IPS-18c (cell line): Measurements from ENCODE around the gene ISG20L2.
"Not testable (repeated sequence)": the region's sequence is repeated elsewhere in the genome, so short reads cannot be mapped to it uniquely, and the experiment has no call there.

Source experiments
- H3K4me3 ChIP-seq: 2 replicates; pipeline ENCODE4 v1.7.0; 2013; ENCODE audit warnings: low read depth, mild to moderate bottlenecking, low read length, moderate library complexity; ENCODE audit not compliant: insufficient read depth
- H3K9me3 ChIP-seq: one replicate; pipeline ENCODE4 v1.6.1; 2013; ENCODE audit warnings: mild to moderate bottlenecking, low read length, moderate library complexity; ENCODE audit not compliant: control insufficient read depth, insufficient read depth

The ISG20L2 gene

GRCh38 chr1:156728599-156729462 is at the start of gene ISG20L2:
Gene ISG20L2 (minus strand): TSS chr1:156728766. CDS start chr1:156727652, 1,114 bp downstream.
- Histone ChIP-seq H3K9me3 (no peaks in the 10 kb centered on the region), H3K4me3 (peak within 1 kb of the TSS; percentile 76)

- no peak overlapping the region for H3K4me3 ChIP-seq
- no peaks in the 10 kb centered on the region for H3K9me3 ChIP-seq
These were observed 49.0 kb upstream of the ISG20L2 start for GRCh38 chr1:156777573-156777972.

GRCh38 chr1:156776942-156777341 is 48.4 kb upstream of the ISG20L2 start:
- no peak overlapping the region for H3K4me3 ChIP-seq
- H3K9me3 ChIP-seq: no peaks in the 10 kb centered on the region

- Histone ChIP-seq H3K4me3 (no peak overlapping the region), H3K9me3 (no peaks in the 10 kb centered on the region)
These were observed 47.2 kb upstream of the ISG20L2 start for GRCh38 chr1:156775799-156776198.

- Histone ChIP-seq H3K9me3 (no peaks in the 10 kb centered on the region), H3K4me3 (no peak overlapping the region)
These were observed 45.0 kb upstream of the ISG20L2 start for GRCh38 chr1:156773607-156774006.

GRCh38 chr1:156772728-156773497 is 44.3 kb upstream of the ISG20L2 start:
- H3K4me3 ChIP-seq: no peak overlapping the region
- peaks cover 2% of the 10 kb centered on the region for H3K9me3 ChIP-seq

- Histone ChIP-seq H3K4me3 (no peak overlapping the region), H3K9me3 (peaks cover 2% of the 10 kb centered on the region)
These were observed 43.7 kb upstream of the ISG20L2 start for GRCh38 chr1:156772222-156772621.

GRCh38 chr1:156768610-156769295 is 40.2 kb upstream of the ISG20L2 start:
- Histone ChIP-seq H3K9me3 (peaks cover 2% of the 10 kb centered on the region), H3K4me3 (peak overlapping the region; percentile 91)

- Histone ChIP-seq H3K9me3 (peaks cover 2% of the 10 kb centered on the region), H3K4me3 (peak overlapping the region; percentile 91)
These were observed 39.5 kb upstream of the ISG20L2 start for GRCh38 chr1:156767879-156768604.

GRCh38 chr1:156767101-156767878 is 38.7 kb upstream of the ISG20L2 start, which contains the start of gene PRCC:
Gene PRCC (plus strand): TSS chr1:156767535. CDS start chr1:156767772, 237 bp downstream.
- H3K4me3 ChIP-seq: peak within 1 kb of the TSS; percentile 91

GRCh38 chr1:156766298-156767100 is 37.9 kb upstream of the ISG20L2 start:
- peak overlapping the region; percentile 66 for H3K4me3 ChIP-seq
- peaks cover 2% of the 10 kb centered on the region for H3K9me3 ChIP-seq

More at GRCh38 chr1:156767101-156767878, 38.7 kb upstream of the ISG20L2 start, which contains the start of gene PRCC:
- H3K9me3 ChIP-seq: peaks cover 2% of the 10 kb centered on the region

- H3K9me3 ChIP-seq: peaks cover 2% of the 10 kb centered on the region
- H3K4me3 ChIP-seq: no peak overlapping the region
These were observed 37.1 kb upstream of the ISG20L2 start for GRCh38 chr1:156765666-156766065.

GRCh38 chr1:156765136-156765535 is 36.6 kb upstream of the ISG20L2 start:
- not testable (repeated sequence) for H3K4me3 ChIP-seq, H3K9me3 ChIP-seq

- H3K9me3 ChIP-seq: no peaks in the 10 kb centered on the region
- no peak overlapping the region for H3K4me3 ChIP-seq
These were observed 32.2 kb upstream of the ISG20L2 start for GRCh38 chr1:156760796-156761104.

GRCh38 chr1:156760092-156760795 is 31.7 kb upstream of the ISG20L2 start:
- Histone ChIP-seq H3K9me3 (no peaks in the 10 kb centered on the region), H3K4me3 (no peak overlapping the region; the same call in 1 of the 2 replicates)
